NCI-H82 (cell line): ENCODE data around the gene ZNF71.

ENCODE experiments used
- DNase-seq: peaks from one replicate; lab custom pipeline; 2025; lab: John Stamatoyannopoulos, UW

The ZNF71 gene

GRCh38 chr19:56594783-56595547 lies at the start of gene ZNF71:
TSS of gene ZNF71 (plus strand) at chr19:56595302. CDS start at chr19:56601559, 6,257 bp downstream.
- peak; percentile 92 for DNase-seq

- no peak for DNase-seq
Observed at GRCh38 chr19:56547535-56547934, 47.6 kb upstream of the ZNF71 start.

- DNase-seq = no peak
Observed at GRCh38 chr19:56554272-56554869, 40.7 kb upstream of the ZNF71 start.

GRCh38 chr19:56562766-56563165 lies 32.3 kb upstream of the ZNF71 start:
- DNase-seq = no peak

GRCh38 chr19:56566904-56567273 lies 28.2 kb upstream of the ZNF71 start:
- peak; percentile 68 for DNase-seq

- peak; percentile 95 for DNase-seq
Observed at GRCh38 chr19:56567274-56568120, 27.6 kb upstream of the ZNF71 start, which contains the start of gene ZNF470. TSS of gene ZNF470 (plus strand) at chr19:56567468. CDS start at chr19:56570312, 2,844 bp downstream.

GRCh38 chr19:56572589-56572988 lies 22.5 kb upstream of the ZNF71 start:
- no peak for DNase-seq

- DNase-seq = no peak
Observed at GRCh38 chr19:56573914-56574313, 21.2 kb upstream of the ZNF71 start.

GRCh38 chr19:56577719-56578602 lies 17.1 kb upstream of the ZNF71 start:
- DNase-seq = no peak

GRCh38 chr19:56594446-56594782 lies 688 bp upstream of the ZNF71 start:
- no peak for DNase-seq

- peak; percentile 28 for DNase-seq
Observed at GRCh38 chr19:56595548-56595899, 422 bp downstream of the ZNF71 start.

GRCh38 chr19:56596676-56597075 lies 1.6 kb downstream of the ZNF71 start:
- DNase-seq = no peak

GRCh38 chr19:56597696-56598095 lies 2.6 kb downstream of the ZNF71 start:
- DNase-seq = no peak

- DNase-seq = no peak
Observed at GRCh38 chr19:56601375-56601774, 6.3 kb downstream of the ZNF71 start.

- DNase-seq = no peak
Observed at GRCh38 chr19:56603829-56604228, 8.7 kb downstream of the ZNF71 start.

GRCh38 chr19:56608274-56608964 lies 13.3 kb downstream of the ZNF71 start:
- no peak for DNase-seq

GRCh38 chr19:56611288-56611687 lies 16.2 kb downstream of the ZNF71 start:
- DNase-seq = no peak

GRCh38 chr19:56612737-56613136 lies 17.6 kb downstream of the ZNF71 start:
- no peak for DNase-seq

GRCh38 chr19:56613639-56614038 lies 18.5 kb downstream of the ZNF71 start:
- no peak for DNase-seq

GRCh38 chr19:56617531-56617930 lies 22.4 kb downstream of the ZNF71 start:
- DNase-seq = no peak

- DNase-seq = no peak
Observed at GRCh38 chr19:56619121-56619520, 24.0 kb downstream of the ZNF71 start.
